ENCODE results near the gene NFATC3.

NFATC3 gene

GRCh38 chr16:68231384-68232136, 146.4 kb downstream of the NFATC3 start:
- no peak for TF ChIP-seq PAX5 (IDR thresholded peaks at IDR 0.05; ENCODE audit: insufficient read depth, low read length, severe bottlenecking)
- TF ChIP-seq POLR2AphosphoS5 (IDR thresholded peaks at IDR 0.05; ENCODE audit: low read depth, low read length), result no peak
- TF ChIP-seq POU2F2 (IDR thresholded peaks at IDR 0.05; ENCODE audit: low read depth, low read length), result no peak
- no peak for TF ChIP-seq TAF1 (IDR thresholded peaks at IDR 0.05; ENCODE audit: low read depth, low read length)
- no peak for TF ChIP-seq POLR2A (IDR thresholded peaks at IDR 0.05; ENCODE audit: low read depth, low read length)
- no peak for TF ChIP-seq SPI1 (IDR thresholded peaks at IDR 0.05; ENCODE audit: low read depth, low read length)
- FAIRE-seq (no peak), DNase-seq (ENCODE audit: insufficient read length, low spot score) (no peak)

- DNase-seq (ENCODE audit: insufficient read length, low spot score), result no peak
- no peak for FAIRE-seq
- TF ChIP-seq SPI1 (IDR thresholded peaks at IDR 0.05; ENCODE audit: low read depth, low read length) (no peak), PAX5 (IDR thresholded peaks at IDR 0.05; ENCODE audit: insufficient read depth, low read length, severe bottlenecking) (no peak), POLR2A (IDR thresholded peaks at IDR 0.05; ENCODE audit: low read depth, low read length) (no peak), POU2F2 (IDR thresholded peaks at IDR 0.05; ENCODE audit: low read depth, low read length) (no peak), TAF1 (IDR thresholded peaks at IDR 0.05; ENCODE audit: low read depth, low read length) (no peak), POLR2AphosphoS5 (IDR thresholded peaks at IDR 0.05; ENCODE audit: low read depth, low read length) (no peak)
These were observed 147.2 kb downstream of the NFATC3 start for GRCh38 chr16:68232335-68232734.

- no peak for FAIRE-seq
- TF ChIP-seq POU2F2 (IDR thresholded peaks at IDR 0.05; ENCODE audit: low read depth, low read length) (no peak), PAX5 (IDR thresholded peaks at IDR 0.05; ENCODE audit: insufficient read depth, low read length, severe bottlenecking) (no peak), TAF1 (IDR thresholded peaks at IDR 0.05; ENCODE audit: low read depth, low read length) (no peak), POLR2A (IDR thresholded peaks at IDR 0.05; ENCODE audit: low read depth, low read length) (no peak), POLR2AphosphoS5 (IDR thresholded peaks at IDR 0.05; ENCODE audit: low read depth, low read length) (no peak), SPI1 (IDR thresholded peaks at IDR 0.05; ENCODE audit: low read depth, low read length) (no peak)
- DNase-seq (ENCODE audit: insufficient read length, low spot score), result no peak
These were observed 148.1 kb downstream of the NFATC3 start for GRCh38 chr16:68233085-68233834.

DNA sequence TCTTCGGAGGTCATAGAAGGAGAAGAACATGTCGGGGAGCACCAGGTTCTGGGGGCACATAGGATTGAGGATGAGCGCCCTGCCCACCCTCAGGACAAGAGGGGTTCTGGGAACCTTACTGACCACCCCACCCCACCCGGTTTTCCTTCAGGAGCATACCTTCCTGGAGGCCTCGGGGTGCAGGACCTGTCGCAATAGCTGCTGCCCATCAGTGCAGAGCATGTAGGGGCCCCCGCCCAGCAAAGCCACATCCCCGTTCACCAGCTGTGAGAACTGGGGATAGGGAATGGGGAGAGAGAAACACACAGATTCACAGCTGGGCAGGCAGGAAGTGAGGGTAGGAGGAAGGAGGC, 148.6 kb downstream of the NFATC3 start:
- no peak for FAIRE-seq
- no peak for DNase-seq (ENCODE audit: insufficient read length, low spot score)
- no peak for TF ChIP-seq PAX5 (IDR thresholded peaks at IDR 0.05; ENCODE audit: insufficient read depth, low read length, severe bottlenecking)
- TF ChIP-seq POLR2AphosphoS5 (IDR thresholded peaks at IDR 0.05; ENCODE audit: low read depth, low read length), result no peak
- no peak for TF ChIP-seq POLR2A (IDR thresholded peaks at IDR 0.05; ENCODE audit: low read depth, low read length)
- TF ChIP-seq POU2F2 (IDR thresholded peaks at IDR 0.05; ENCODE audit: low read depth, low read length), result no peak
- TF ChIP-seq TAF1 (IDR thresholded peaks at IDR 0.05; ENCODE audit: low read depth, low read length), result no peak
- TF ChIP-seq SPI1 (IDR thresholded peaks at IDR 0.05; ENCODE audit: low read depth, low read length), result no peak

DNA sequence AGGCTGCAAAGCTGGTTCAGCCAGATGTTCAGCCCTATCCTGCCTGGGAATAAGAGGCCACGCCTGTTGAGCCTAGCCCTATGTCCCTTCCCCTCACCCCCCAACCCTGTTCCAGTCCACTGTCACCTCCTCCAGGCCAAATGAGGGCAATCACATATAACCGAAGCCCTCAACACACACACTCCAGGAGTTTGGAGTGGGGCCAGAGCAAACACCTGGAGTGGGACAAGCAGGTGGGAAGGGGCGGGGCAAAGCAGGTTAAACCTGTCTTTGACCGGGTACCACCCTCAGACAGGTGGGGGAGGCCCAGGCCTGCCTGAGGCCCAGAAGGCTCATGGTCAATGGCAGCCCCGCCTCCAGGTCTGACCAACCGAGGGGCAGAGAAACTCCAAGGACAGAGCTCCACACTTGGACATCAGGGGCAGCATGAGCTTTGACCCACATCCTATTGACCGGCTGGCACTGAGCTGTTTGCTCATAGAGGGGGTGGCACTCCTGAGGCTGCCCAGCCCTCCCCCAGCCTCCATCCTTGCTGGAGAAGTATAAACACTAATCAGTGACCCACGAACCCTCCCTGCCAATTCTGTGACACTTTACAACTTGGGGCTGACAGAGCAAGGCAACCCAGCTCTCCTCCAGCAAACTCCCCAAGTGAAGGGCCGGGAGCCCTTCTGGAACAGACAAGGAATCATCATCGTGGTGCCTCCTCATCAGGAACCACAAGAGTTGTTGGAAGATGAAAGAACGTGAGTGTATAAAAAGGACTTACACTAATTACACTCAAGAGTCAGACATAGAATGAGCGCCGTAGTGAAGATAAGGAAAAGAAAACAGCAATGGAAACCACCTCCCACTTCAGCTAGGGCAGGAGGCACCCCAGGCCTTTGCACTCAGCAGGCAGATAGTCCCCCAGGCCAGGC, 149.3 kb downstream of the NFATC3 start:
- no peak for DNase-seq (ENCODE audit: insufficient read length, low spot score)
- no peak for FAIRE-seq

GRCh38 chr16:68235108-68235886, 150.1 kb downstream of the NFATC3 start:
- FAIRE-seq (no peak), DNase-seq (ENCODE audit: insufficient read length, low spot score) (no peak)
- TF ChIP-seq SPI1 (IDR thresholded peaks at IDR 0.05; ENCODE audit: low read depth, low read length) (no peak), POLR2AphosphoS5 (IDR thresholded peaks at IDR 0.05; ENCODE audit: low read depth, low read length) (no peak), POLR2A (IDR thresholded peaks at IDR 0.05; ENCODE audit: low read depth, low read length) (no peak), POU2F2 (IDR thresholded peaks at IDR 0.05; ENCODE audit: low read depth, low read length) (no peak), PAX5 (IDR thresholded peaks at IDR 0.05; ENCODE audit: insufficient read depth, low read length, severe bottlenecking) (no peak), TAF1 (IDR thresholded peaks at IDR 0.05; ENCODE audit: low read depth, low read length) (no peak)

More for the DNA sequence above, 149.3 kb downstream of the NFATC3 start:
- no peak for TF ChIP-seq TAF1 (IDR thresholded peaks at IDR 0.05; ENCODE audit: low read depth, low read length)
- no peak for TF ChIP-seq POLR2AphosphoS5 (IDR thresholded peaks at IDR 0.05; ENCODE audit: low read depth, low read length)
- no peak for TF ChIP-seq SPI1 (IDR thresholded peaks at IDR 0.05; ENCODE audit: low read depth, low read length)
- TF ChIP-seq PAX5 (IDR thresholded peaks at IDR 0.05; ENCODE audit: insufficient read depth, low read length, severe bottlenecking), result no peak
- no peak for TF ChIP-seq POLR2A (IDR thresholded peaks at IDR 0.05; ENCODE audit: low read depth, low read length)
- no peak for TF ChIP-seq POU2F2 (IDR thresholded peaks at IDR 0.05; ENCODE audit: low read depth, low read length)

- no peak for DNase-seq (ENCODE audit: insufficient read length, low spot score)
- TF ChIP-seq TAF1 (IDR thresholded peaks at IDR 0.05; ENCODE audit: low read depth, low read length) (no peak), SPI1 (IDR thresholded peaks at IDR 0.05; ENCODE audit: low read depth, low read length) (no peak), PAX5 (IDR thresholded peaks at IDR 0.05; ENCODE audit: insufficient read depth, low read length, severe bottlenecking) (no peak), POLR2A (IDR thresholded peaks at IDR 0.05; ENCODE audit: low read depth, low read length) (no peak), POU2F2 (IDR thresholded peaks at IDR 0.05; ENCODE audit: low read depth, low read length) (no peak), POLR2AphosphoS5 (IDR thresholded peaks at IDR 0.05; ENCODE audit: low read depth, low read length) (no peak)
- no peak for FAIRE-seq
These were observed 150.6 kb downstream of the NFATC3 start, which contains the start of gene ESRP2 for GRCh38 chr16:68235887-68236136. ESRP2 (minus strand) TSS chr16:68236127; CDS start chr16:68236045, 82 bp downstream.

- peak; percentile 59 for DNase-seq (ENCODE audit: insufficient read length, low spot score)
- FAIRE-seq, result peak; percentile 82
- no peak for TF ChIP-seq TAF1 (IDR thresholded peaks at IDR 0.05; ENCODE audit: low read depth, low read length)
- no peak for TF ChIP-seq SPI1 (IDR thresholded peaks at IDR 0.05; ENCODE audit: low read depth, low read length)
- no peak for TF ChIP-seq POLR2AphosphoS5 (IDR thresholded peaks at IDR 0.05; ENCODE audit: low read depth, low read length)
- TF ChIP-seq POLR2A (IDR thresholded peaks at IDR 0.05; ENCODE audit: low read depth, low read length), result no peak
- TF ChIP-seq PAX5 (IDR thresholded peaks at IDR 0.05; ENCODE audit: insufficient read depth, low read length, severe bottlenecking), result no peak
- TF ChIP-seq POU2F2 (IDR thresholded peaks at IDR 0.05; ENCODE audit: low read depth, low read length), result no peak
These were observed 151.1 kb downstream of the NFATC3 start for GRCh38 chr16:68236137-68236825.

All from GM12891 (cell line).